Measurements from ENCODE around the gene JPH3. TPM values are rescaled to one million over a fixed set of nuclear protein-coding genes. Genes with fewer than 3 reads are reported as not detected.

The JPH3 gene
- polyA plus RNA-seq, 2 of the 4 experiments (the other 2 are of a cell fraction), result 0.36 to 1.6 TPM

Other genes starting within 250 kb of the JPH3 start
- gene FBXO31, start 218.7 kb upstream of the JPH3 start, polyA plus RNA-seq (2011; rRNA removed), result 10.5 and 11.1 TPM in 2 replicates
- 11.1 to 13.3 TPM (median 11.9 TPM) in 3 replicates for gene FBXO31, start 218.7 kb upstream of the JPH3 start, polyA plus RNA-seq (2017; fragmentation: RNase III; extraction: RNeasy Plus Mini Kit Qiagen cat#74134 plus additional on column Dnase treatment)
- 52.3 and 77.7 TPM in 2 replicates for gene MAP1LC3B, start 210.2 kb upstream of the JPH3 start, polyA plus RNA-seq (2011; rRNA removed)
- 92.6 to 95.1 TPM (median 94.1 TPM) in 3 replicates for gene MAP1LC3B, start 210.2 kb upstream of the JPH3 start, polyA plus RNA-seq (2017; fragmentation: RNase III; extraction: RNeasy Plus Mini Kit Qiagen cat#74134 plus additional on column Dnase treatment)
- 3.8 and 5.5 TPM in 2 replicates for gene ZCCHC14, start 109.5 kb upstream of the JPH3 start, polyA plus RNA-seq (2011; rRNA removed)
- 6.1 to 7.3 TPM (median 6.5 TPM) in 3 replicates for gene ZCCHC14, start 109.5 kb upstream of the JPH3 start, polyA plus RNA-seq (2017; fragmentation: RNase III; extraction: RNeasy Plus Mini Kit Qiagen cat#74134 plus additional on column Dnase treatment)
- 22.6 and 25.9 TPM in 2 replicates for gene KLHDC4, start 163.5 kb downstream of the JPH3 start, polyA plus RNA-seq (2011; rRNA removed)
- gene KLHDC4, start 163.5 kb downstream of the JPH3 start, polyA plus RNA-seq (2017; fragmentation: RNase III; extraction: RNeasy Plus Mini Kit Qiagen cat#74134 plus additional on column Dnase treatment), result 34.8 to 38.2 TPM (median 37.2 TPM) in 3 replicates